Activated gamma-delta T cell treated with Interleukin-2 at 50 U/mL for 16 hours (primary cell): ENCODE results near the gene SLC11A2.
"Not testable (repeated sequence)": the region's sequence is repeated elsewhere in the genome, so short reads cannot be mapped to it uniquely, and the experiment has no call there.

Experiments
- DNase-seq: peaks from one replicate; pipeline ENCODE4 v3.0.0-alpha.2; 2020

The SLC11A2 gene

GRCh38 chr12:50936821-50937530, 89.2 kb downstream of the SLC11A2 start:
- no peak for DNase-seq

DNA sequence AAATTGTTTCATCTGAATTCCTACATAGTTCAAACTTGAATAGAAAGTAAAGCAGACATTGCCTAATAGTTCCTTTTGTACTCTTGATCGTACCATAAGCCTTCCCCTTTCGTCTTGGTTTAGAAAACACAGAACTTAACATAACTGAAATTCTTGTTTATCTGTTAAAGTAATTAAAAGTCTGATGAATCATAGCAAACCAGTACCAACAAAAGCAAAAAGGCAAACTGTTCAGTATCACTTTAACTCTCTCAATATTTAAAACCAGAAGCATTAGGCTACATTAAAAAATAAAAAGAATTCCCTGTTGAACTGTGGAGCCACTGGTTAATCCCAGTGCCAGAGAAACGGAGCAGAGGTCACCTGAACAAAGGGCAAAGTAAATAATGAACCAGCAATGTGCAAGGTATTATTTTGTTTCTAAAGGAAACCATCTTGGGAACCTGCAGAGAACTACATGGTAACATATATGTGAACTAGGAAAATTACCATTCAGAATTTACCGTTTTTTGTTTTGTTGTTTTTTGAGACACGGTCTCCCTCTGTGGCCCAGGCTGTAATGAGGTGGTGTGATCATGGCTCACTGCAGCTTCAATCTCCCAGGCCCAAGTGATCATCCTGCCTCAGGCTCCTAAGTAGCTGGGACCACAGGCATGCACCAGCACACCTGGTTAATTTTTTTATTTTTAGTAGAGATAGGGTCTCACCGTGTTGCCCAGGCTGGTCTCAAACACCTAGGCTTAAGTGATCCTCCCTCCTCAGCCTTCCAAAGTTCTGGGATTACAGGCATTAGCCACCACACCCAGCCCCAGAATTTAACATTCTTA, 91.0 kb downstream of the SLC11A2 start:
- no peak for DNase-seq

GRCh38 chr12:50934371-50934851, 91.8 kb downstream of the SLC11A2 start:
- no peak for DNase-seq

DNA sequence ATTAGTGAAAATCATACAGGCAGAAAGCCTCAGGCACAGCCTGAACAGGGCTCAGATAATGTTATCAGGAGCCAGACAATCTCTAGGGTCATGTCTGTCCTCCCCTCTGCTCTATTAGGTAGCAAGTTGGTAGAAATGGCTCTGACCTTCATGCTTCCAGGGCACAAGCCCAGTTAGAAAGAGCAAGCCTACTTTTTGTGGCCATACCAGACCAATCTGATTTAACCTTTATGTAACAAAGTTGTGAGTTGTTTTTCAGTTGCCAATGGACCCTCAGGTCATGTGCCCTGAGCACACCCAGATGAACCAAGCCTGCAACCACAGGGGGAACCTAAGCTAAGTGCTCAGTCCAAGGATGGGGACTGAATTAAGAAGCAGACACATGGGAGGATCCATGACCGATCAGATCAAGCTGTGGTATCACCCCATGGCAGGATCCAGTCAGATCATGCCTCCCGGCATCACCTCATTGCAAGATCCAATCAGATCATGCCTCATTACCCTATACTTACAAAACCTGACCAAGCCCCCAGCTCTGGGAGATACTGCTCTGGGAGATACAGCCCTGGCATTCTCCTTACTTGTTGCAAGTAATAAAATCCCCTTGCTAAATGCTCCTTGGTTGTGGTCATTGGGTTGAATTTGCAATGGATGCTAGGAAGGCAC, 92.6 kb downstream of the SLC11A2 start:
- no peak for DNase-seq

DNA sequence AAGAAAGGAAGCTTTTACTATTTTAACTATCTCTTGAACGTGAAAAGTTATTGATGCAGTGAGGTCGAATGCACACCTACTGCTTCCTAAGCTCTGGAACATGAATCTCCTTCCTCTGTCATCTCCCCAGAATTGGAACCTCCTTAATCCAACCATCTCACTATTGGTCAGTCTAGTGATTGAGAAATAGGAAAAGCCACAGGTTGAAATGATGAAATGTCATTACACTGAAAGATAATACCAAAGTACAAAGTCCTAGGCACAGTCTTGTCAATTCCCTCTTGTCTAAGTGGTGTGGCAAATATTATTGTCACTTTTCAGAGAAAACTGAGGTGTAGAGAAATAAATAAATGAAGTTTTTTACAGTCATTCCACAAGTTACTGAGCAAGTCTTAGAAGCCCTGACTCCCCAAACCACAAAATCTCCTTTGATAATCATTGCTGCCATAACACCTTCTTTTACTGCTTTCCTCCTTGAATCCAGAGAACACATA, 93.3 kb downstream of the SLC11A2 start:
- no peak for DNase-seq

DNA sequence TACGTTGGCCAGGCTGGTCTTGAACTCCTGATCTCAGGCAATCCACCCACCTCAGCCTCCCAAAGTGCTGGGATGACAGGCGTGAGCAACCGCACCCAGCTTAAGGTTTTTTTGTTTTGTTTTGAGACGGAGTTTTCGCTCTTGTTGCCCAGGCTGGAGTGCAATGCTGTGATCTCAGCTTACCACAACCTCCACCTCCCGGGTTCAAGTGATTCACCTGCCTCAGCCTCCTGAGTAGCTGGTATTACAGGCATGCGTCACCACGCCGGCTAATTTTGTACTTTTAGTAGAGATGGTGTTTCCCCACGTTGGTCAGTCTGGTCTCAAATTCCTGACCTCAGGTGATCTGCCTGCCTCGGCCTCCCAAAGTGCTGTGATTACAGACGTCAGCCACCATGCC, 95.7 kb downstream of the SLC11A2 start:
- not testable (repeated sequence) for DNase-seq

DNA sequence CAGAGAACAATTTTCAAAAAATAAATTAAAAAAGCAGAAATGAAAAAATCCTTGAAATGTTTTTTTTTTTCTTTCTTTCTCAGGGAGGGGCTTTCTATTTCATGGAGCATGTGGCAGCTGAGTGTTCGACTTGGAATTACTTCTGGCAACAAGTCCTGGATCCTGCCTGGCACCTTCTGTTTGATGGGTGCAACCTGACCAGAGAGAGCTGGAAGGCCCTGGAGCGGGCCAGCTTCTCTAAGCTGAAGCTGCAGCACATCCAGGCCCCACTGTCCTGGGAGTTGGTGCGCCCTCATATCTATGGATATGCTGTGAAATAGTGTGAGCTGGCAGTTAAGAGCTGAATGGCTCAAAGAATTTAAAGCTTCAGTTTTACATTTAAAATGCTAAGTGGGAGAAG, 96.4 kb downstream of the SLC11A2 start:
- no peak for DNase-seq
